HuH-7.5 (cell line): ENCODE measurements around the gene TFAP2B.

ENCODE experiments used
- DNase-seq: peaks from one replicate; pipeline ENCODE4 v3.0.0; 2011; ENCODE audit warnings: low spot score

TFAP2B gene

DNA sequence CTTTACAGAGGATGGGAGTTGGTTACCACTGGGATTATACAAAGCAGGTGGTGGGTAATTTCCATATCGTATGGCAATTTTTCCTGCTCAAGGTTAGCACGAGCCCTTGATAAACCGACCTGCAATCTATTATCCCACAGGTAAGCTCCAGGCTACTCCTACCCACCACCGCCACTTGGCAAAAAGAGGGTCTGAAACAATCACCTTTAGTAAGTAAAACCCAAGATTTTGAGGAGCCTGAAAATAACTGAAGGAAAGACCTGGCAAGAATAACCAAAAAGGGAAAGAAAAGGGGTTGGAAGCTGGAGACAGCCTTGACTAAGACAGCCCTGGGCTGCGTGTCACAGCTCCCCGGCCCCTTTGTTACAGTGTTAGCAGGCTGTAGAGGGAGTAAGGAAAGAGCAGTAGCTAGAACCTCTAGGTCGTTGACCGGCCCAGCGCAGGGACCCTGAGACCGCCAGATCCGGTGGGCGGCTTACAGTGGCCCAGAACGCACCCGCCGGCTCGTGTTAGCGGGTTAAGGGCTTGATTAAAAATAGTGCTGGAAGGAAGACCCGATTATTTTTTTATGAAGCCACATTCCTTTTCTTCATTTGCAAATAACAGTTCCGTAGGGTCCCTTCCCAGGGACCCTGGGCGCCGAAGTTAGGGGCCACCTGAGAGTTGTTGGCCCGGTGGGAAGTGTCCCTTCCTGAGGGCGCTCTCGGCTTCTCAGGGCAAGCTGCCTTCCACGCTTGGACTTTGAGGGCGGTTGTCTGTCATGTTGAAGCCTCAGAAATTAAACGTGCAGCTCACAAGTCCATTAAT lies 30.5 kb downstream of the TFAP2B start:
- no peak for DNase-seq

DNA sequence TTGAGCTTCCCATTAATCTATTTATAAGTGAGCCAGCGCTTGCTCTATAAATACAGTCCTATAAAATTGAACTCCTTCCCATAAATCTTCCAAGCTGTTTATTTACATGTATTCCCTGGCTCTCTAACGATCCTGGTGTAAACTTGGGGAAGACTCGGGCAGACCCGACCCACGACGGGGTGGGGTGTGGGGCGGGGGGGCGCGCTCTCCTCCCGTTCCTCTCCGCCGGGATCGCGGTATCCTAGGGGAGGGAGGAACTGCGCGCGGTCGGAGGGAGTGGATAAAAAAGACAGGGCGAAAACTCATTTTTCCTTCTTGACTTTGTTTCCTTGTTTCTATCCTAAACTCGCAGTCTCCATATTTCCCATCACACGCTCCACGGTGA lies 31.1 kb downstream of the TFAP2B start:
- peak; percentile 41 for DNase-seq

DNA sequence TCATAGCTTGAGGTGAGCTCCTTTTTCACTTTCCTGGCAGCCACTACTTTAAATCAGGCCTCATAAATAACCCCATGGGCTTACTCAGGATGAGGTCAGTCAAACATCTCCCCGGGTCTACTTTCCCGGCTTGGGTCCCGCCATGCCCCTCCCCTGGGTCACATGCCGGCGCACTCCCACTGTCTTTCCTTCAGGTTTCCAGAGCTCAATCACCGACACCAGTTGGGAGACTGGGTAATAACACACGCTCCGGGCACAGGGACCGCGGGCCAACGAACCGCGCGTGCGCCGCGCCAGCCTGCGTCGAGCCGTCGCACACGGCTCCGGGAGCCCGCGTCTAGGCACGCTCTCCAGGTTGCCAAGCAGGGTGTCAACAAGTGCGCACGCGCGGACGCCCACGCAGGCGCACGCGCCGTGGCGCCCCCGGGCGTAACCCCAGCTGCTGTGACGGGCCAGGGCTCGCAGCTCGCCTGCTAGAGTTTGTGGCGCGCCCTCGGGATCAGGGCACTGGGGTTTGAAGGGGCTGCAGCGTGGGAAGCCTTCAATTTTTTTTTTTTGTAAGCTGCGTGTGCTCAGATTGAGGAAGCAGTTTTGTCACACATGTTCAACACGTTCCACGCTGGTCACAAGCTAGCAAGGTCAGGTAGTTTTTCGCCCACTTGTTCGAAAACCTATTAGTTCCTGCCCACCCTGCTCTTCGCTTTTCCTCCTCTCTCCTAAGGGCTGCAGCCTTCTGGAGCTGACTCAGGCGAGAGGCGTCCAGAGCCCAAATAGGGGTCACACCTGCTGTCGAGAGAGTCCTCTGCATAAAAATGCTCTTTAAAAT lies 31.8 kb downstream of the TFAP2B start:
- peak; percentile 66 for DNase-seq

DNA sequence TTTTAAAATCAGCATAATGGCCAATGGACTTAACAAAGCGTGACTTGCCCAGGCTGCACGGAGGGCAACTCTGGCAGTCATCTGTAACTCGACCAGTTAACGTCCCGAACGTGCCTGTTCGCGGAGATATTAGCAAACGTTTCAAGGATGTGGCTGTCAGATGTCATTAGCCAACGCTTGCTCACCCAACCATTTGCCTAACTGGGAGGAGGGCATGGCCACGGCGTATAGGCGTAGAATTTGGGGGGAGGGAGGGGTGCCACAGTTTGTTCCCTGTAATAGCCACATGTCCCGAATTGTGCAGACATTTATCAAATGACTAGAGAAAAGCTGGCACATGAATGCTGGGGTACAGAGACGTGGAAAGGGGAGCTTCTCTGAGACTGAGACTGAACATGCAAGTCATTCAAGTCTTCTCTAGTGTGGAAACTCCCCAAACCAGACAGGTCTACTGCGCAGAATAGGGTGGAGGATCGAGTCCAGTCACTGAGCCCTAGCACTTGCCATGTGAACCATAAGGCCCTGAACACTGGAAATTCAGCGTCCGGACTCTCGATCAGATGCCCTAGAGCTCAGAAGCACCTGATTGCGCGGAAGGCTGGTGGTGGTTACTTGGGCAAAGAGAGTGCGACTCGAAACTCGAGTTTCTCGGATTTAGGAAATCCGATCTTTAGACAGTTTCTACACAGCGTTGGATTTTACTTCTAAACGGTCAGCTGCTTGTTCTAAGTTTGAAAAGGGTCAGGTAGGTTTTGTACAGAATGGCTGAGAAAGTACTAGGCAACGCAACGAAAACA lies 32.6 kb downstream of the TFAP2B start:
- no peak for DNase-seq

DNA sequence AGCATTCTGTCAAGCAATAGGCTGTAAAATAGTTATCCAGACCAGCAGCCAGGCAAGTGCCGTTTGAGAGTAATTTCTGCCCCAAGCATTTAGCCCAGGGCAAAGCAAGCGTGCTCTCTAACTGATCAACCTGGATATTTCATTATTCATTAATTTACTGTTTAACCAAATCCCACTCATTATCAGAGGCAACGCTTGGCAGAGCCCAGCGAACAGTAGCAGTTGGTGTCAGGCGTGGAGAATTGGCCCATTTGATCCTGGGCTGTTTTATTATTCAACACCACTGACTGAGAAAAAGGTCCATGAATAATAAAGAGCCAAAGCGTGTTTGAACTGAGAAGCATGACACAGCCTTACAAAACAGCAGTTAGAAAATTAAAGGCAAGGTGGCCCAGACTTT lies 35.3 kb downstream of the TFAP2B start:
- DNase-seq = no peak

DNA sequence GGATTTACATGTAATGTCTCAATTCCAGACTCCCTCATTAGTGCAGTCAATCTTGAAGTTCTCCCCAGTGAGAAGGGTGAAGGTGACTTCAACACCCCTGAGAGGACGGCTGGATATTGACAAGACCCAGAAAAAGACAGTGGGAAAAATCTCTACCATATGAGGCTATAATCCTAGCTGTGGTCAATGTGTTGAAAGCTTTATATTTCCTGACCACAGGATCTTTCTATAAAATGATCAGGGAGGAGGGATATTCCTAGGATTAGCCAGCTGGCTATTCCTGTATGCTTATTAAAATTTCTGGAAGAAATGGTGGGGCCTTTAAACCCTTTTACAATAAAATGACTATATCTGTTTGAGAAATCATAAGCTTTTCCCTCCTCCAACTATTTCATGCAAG lies 43.0 kb downstream of the TFAP2B start:
- DNase-seq = no peak

DNA sequence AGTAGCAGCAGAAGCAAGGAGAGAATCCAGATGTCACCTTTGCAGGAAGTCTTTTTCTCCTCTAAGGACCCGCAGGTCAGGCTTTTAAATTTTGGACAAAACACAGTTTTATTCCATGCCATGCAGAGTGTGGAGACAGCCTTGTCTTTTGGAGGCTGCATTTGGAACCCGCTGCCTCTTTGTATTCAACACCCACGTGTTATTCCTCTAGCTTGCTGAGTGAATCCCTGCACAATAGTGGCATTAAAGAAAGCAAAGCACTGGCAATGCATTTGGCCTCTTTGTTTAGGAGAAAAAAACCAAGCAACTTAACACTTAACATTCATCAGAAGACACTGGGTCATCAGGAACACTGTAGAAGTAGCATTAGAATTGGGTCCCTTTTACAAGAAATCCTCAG lies 43.5 kb downstream of the TFAP2B start:
- DNase-seq = no peak

DNA sequence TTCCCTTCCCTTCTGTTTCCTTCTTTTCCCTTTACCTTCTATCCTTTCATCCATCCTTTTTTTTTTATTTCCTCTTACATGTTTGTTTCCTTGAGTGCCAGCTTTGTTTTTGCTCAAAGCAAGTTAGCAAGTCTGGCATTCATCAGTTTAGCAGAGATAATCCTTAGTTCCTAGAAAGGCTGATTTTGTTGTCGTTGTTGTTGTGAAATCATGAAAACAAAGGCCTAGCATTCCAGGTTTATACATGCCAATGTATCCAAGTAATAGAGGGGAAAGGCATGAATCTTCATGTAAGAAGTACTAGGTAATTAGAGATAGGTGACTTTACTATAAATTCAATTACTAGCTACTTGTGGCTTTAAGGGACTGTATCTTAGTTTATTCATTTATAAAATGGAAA lies 45.9 kb downstream of the TFAP2B start:
- no peak for DNase-seq

DNA sequence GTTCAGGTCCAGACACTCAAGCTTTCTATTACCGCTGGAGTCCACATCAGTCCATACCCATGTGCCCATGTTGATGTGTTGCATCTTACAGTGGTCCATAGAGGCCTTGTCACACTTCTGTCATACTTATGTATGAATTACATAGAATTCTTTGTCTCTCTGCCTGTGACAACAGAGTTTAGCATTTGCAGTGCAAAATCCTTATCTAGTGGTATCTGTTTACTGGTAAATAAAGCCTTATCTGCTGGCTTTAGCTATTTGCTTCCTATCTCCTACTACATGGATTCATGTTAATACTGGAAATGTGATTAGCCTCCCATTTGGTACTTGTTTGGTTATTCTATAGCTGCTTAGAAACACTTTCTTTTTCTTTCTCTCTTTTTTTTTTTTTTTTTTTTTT lies 49.8 kb downstream of the TFAP2B start:
- no peak for DNase-seq

DNA sequence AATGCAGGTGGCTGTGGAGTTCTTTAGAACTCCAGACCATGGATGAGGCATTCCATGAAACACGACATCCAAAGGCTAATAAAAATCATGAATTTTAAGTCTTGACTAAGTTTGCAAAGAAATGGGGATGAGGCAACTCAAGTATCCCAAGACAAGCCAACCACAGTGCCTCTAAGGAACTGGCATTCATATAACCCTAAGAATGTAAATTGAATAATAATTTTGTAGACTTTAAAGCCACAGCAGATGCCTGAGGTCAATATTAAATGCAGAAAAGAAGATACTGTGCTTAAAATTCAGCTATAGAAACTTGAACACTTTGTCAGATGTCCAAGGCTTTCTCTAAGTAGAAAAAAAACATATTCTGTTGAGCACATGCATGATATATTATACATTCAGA lies 54.5 kb downstream of the TFAP2B start:
- no peak for DNase-seq

DNA sequence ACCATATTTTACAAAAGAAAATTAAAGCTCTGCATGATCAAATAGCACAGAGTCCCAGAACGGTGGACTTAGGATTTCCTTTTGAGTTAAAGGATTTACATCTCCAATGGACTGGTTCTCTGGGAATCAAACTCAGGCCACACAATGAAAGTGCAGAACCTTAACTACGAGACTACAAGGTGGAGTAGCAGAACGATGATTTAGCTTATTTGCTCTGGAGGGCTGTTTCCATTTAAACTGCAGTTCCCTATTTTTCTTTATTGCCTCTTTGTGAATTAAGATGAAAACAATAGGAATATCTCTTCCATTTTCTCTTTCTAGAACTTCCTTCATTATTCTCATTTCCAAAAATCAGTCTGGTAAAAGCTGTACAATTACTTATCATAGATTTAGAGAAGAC lies 65.7 kb downstream of the TFAP2B start:
- DNase-seq = no peak

DNA sequence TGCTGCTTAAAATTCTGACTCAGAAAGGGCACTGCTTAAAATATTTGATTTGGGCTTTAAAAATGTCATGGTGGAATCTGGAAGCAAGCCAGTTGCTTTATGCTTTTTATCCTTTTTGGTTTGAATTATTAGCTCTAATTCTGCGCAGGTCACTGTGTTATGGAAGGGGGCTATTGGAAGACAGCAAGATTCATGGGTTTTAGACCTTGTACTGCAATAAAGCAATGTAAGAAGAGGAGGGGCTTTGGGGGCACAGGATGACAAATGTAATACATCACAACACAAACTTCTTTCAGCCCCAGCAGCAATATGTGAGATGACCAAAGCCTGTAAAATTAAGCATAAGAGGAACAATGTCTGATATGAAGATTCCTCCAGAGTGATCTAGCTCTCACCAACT lies 68.4 kb downstream of the TFAP2B start:
- DNase-seq = no peak

DNA sequence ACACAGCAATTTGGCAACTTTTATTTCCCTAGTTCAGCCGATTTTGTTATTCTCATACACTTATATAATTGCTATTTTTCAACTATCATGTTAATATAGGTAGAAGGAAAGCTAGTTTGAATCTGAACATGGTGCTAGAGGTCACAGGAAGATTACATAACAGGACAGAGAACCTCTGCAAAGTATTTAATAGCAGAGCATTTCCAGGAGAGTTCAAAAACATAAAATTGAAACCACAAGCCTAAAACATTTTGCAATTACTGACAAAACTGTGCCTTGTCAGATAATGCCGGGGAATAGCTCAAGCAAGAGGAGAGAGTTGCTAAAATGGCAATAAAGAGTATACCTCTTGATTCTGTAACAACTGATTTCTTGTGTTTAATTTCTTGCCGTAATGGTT lies 70.8 kb downstream of the TFAP2B start:
- DNase-seq = no peak

DNA sequence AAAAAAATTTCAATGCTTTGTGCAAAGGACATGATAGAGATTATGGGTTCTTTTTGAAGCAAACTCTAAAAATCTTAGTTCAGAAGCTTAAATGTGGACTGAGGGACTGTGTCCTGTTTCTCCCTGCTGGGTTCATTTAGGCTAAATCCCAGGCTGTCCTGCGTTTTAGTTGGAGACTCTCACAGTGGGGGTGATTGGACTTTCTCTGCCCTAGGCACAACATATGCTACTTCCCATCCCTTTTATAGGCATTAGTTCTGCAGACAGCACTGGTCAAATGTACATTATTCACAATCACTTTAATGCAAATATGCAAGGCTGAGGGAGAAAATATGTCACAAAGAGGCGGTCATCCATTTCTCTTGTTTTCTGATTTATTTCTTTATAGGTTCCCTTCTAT lies 71.3 kb downstream of the TFAP2B start:
- DNase-seq = no peak

DNA sequence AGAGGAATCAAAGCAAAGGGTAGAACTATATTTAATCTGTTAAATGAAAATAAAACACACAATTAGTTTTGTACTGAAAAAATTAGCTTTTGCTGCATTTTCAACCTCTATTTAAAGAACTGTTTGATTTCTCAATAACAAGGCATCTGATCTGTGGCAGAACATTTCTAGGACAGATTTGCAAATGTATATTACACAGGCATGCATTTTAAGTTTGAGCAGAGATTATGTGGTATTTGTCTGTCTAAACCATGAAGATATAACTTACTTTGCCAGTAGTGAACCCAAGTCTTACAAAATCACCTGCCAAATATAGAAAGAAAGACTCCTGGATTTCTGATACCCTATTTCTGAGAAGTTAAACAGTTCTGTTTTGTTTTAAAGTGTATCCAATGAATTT lies 71.9 kb downstream of the TFAP2B start:
- DNase-seq = no peak

DNA sequence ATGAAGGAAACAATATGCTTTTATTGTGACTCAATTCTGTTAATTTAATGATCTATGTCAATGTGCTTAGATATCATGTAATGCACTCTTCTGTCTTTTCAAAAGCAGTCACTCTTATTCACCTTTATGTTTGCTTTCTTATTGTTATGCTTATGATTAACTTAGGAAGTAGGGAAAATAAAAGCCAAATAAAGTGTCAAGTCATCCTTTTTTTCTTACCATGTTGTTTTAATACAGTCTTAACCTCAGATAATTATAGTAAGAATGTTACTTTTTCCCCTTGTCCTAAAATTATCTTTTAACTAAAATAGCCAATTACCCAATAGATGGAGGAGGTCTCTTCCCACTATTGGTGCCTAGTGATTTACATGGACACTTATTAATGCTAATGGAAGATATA lies 72.6 kb downstream of the TFAP2B start:
- DNase-seq = no peak
